Left hindlimb (tissue), 1 donor: ENCODE results near the gene NRARP.

ENCODE experiments used
- DNase-seq: peaks from one replicate; pipeline ENCODE4 v3.0.0-alpha.2; 2018

NRARP gene

GRCh38 chr9:137310189-137311052 is 8.3 kb upstream of the NRARP start:
- DNase-seq: peak; percentile 34

GRCh38 chr9:137309368-137310188 is 7.5 kb upstream of the NRARP start:
- DNase-seq: peak; percentile 32

GRCh38 chr9:137308057-137308619 is 6.1 kb upstream of the NRARP start:
- peak; percentile 29 for DNase-seq

GRCh38 chr9:137307255-137308056 is 5.4 kb upstream of the NRARP start:
- DNase-seq: peak; percentile 40

GRCh38 chr9:137306850-137307254 is 4.8 kb upstream of the NRARP start:
- peak; percentile 32 for DNase-seq

GRCh38 chr9:137306066-137306849 is 4.2 kb upstream of the NRARP start:
- peak; percentile 51 for DNase-seq

GRCh38 chr9:137305798-137306065 is 3.7 kb upstream of the NRARP start:
- no peak for DNase-seq

- peak; percentile 80 for DNase-seq
Observed at GRCh38 chr9:137305060-137305797, 3.2 kb upstream of the NRARP start.

GRCh38 chr9:137304383-137305059 is 2.5 kb upstream of the NRARP start:
- DNase-seq: peak; percentile 47

GRCh38 chr9:137303893-137304382 is 1.9 kb upstream of the NRARP start:
- peak; percentile 55 for DNase-seq

GRCh38 chr9:137303151-137303892 is 1.3 kb upstream of the NRARP start:
- DNase-seq: peak; percentile 39

GRCh38 chr9:137302449-137303150 is 529 bp upstream of the NRARP start:
- DNase-seq: peak; percentile 48

GRCh38 chr9:137301081-137301947 is 757 bp downstream of the NRARP start:
- DNase-seq: peak; percentile 62

GRCh38 chr9:137300567-137301080 is 1.4 kb downstream of the NRARP start:
- no peak for DNase-seq

- no peak for DNase-seq
Observed at GRCh38 chr9:137299938-137300337, 2.1 kb downstream of the NRARP start.

- peak; percentile 33 for DNase-seq
Observed at GRCh38 chr9:137299203-137299565, 2.9 kb downstream of the NRARP start.

GRCh38 chr9:137298401-137299202 is 3.5 kb downstream of the NRARP start:
- peak; percentile 48 for DNase-seq
